CD4-positive, alpha-beta memory T cell (primary cell): Measurements from ENCODE around the gene CTRB2. TPM values are rescaled to one million over a fixed set of nuclear protein-coding genes. Genes with fewer than 3 reads are reported as not detected.
"Not testable (repeated sequence)": the region's sequence is repeated elsewhere in the genome, so short reads cannot be mapped to it uniquely, and the experiment has no call there.

Source experiments
- CTCF ChIA-PET: fragments of 350-600 bp; sonication (Branson Sonifier 250); formaldehyde crosslinking; loops from one replicate; lab custom pipeline; 2021; ENCODE audit warnings: inconsistent platforms; ENCODE audit not compliant: partially characterized antibody; lab: Charles Lee
- POLR2A ChIA-PET: fragments of 350-600 bp; sonication (Branson Sonifier 250); formaldehyde crosslinking; loops from one replicate; lab custom pipeline; 2021; ENCODE audit not compliant: partially characterized antibody; lab: Charles Lee
- DNase-seq, 5 donors: peaks; one replicate each; pipeline versions ENCODE4 v3.0.0 to v3.0.0-alpha.2; 2020 to 2022; ENCODE audit warnings: mixed read lengths in 1 of 5
- H3K27ac ChIP-seq: one replicate; pipeline ENCODE4 v1.7.0; 2013; ENCODE audit warnings: low read depth, low read length
- H3K27me3 ChIP-seq: 2 replicates; pipeline ENCODE4 v1.7.0; 2013; ENCODE audit warnings: mild to moderate bottlenecking, low read length, moderate library complexity; ENCODE audit not compliant: insufficient read depth
- H3K36me3 ChIP-seq: 2 replicates; pipeline ENCODE4 v1.7.0; 2013; ENCODE audit warnings: mild to moderate bottlenecking, low read length, moderate library complexity; ENCODE audit not compliant: insufficient read depth
- H3K4me1 ChIP-seq: 2 replicates; pipeline ENCODE4 v1.7.0; 2013; ENCODE audit warnings: mild to moderate bottlenecking, low read length, moderate library complexity; ENCODE audit not compliant: insufficient read depth
- H3K4me3 ChIP-seq, 2 donors: one replicate each; pipeline ENCODE4 v1.7.0; 2013; ENCODE audit warnings: low read length in 2 of 2, mild to moderate bottlenecking in 1 of 2
- H3K9me3 ChIP-seq, 2 donors: one replicate each; pipeline ENCODE4 v1.7.0; 2013; ENCODE audit warnings: low read length in 2 of 2, control low read depth in 1 of 2; ENCODE audit not compliant: control insufficient read depth in 1 of 2
- H3K27ac Mint-ChIP-seq, 7 donors: one replicate each; pipeline ENCODE4 v1.8.0; 2020 to 2021; ENCODE audit warnings: mixed read lengths in 7 of 7, mild to moderate bottlenecking in 6 of 7, inconsistent platforms in 3 of 7, moderate library complexity in 3 of 7
- H3K27me3 Mint-ChIP-seq, 2 donors: one replicate each; pipeline ENCODE4 v1.8.0; 2020 to 2021; ENCODE audit warnings: mixed read lengths in 2 of 2
- H3K36me3 Mint-ChIP-seq, 2 donors: one replicate each; pipeline ENCODE4 v1.8.0; 2020 to 2021; ENCODE audit warnings: mixed read lengths in 2 of 2, inconsistent platforms in 1 of 2, mild to moderate bottlenecking in 1 of 2
- H3K4me1 Mint-ChIP-seq, 4 donors: one replicate each; pipeline ENCODE4 v1.8.0; 2020 to 2021; ENCODE audit warnings: mixed read lengths in 4 of 4, mild to moderate bottlenecking in 1 of 4
- H3K4me3 Mint-ChIP-seq, 8 donors: one replicate each; pipeline ENCODE4 v1.8.0; 2020 to 2021; ENCODE audit warnings: mixed read lengths in 8 of 8, mild to moderate bottlenecking in 7 of 8, moderate library complexity in 6 of 8, inconsistent platforms in 3 of 8
- H3K9me3 Mint-ChIP-seq, 8 donors: one replicate each; pipeline ENCODE4 v1.8.0; 2020 to 2021; ENCODE audit warnings: mixed read lengths in 8 of 8, mild to moderate bottlenecking in 5 of 8, inconsistent platforms in 3 of 8, moderate library complexity in 1 of 8
- intact Hi-C: fragments of 100-400 bp; cut with micrococcal nuclease; formaldehyde crosslinking; loops from one replicate; pipeline ENCODE4 v1.15.1; 2023
- polyA plus RNA-seq, 2 donors: library from polyadenylated mRNA; unstranded; fragments of 300-500 nt; fragmentation: Illumina TruSeq; gene quantifications; one replicate each; pipeline ENCODE4 v1.2.3, GENCODE V29; 2021
- total RNA-seq, 2 experiments: library from RNA; stranded (reverse); gene quantifications; one replicate each; pipeline ENCODE4 v1.2.3, GENCODE V29; 2021

Gene CTRB2
- total and polyA plus RNA-seq, 4 experiments from 2014 or later: not detected

DNA sequence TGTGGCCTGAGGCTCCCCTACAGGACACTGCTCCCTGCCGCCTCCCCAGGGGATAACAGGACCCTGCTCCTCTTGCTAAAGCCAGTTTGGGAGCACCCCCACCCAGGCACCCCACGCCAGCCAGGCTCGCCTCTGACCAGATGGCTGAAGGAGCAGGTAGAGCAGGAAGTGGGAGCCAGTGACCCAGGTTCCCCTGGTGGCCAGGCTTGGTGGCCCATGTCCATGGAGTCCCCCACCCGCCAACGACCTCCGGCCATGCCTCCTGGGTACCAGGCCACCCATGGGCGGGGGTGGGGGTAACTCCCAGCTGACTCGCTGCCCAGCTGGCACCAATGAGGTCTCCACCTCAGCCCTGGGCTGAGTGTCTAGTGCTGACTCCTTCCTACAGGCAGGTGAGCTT, 34.5 kb upstream of the CTRB2 start:
- no peak overlapping the region for H3K27ac ChIP-seq
- H3K4me3 ChIP-seq: no peak overlapping the region
- no peaks in the 10 kb centered on the region for H3K36me3 ChIP-seq
- DNase-seq: no peak
- no peaks in the 10 kb centered on the region for H3K27me3 Mint-ChIP-seq
- no peaks in the 10 kb centered on the region for H3K36me3 Mint-ChIP-seq
- no peaks in the 10 kb centered on the region for H3K9me3 ChIP-seq
- intact Hi-C loops: no loop called here
- ChIA-PET POLR2A (no interaction called here), CTCF (no interaction called here)
- no peaks in the 10 kb centered on the region for H3K27me3 ChIP-seq
- H3K4me1 ChIP-seq: no peaks in the 10 kb centered on the region
- no peaks in the 10 kb centered on the region for H3K9me3 Mint-ChIP-seq
- H3K27ac Mint-ChIP-seq: no peak overlapping the region
- no peak overlapping the region for H3K4me3 Mint-ChIP-seq
- H3K4me1 Mint-ChIP-seq: peaks cover 0 to 1% (median 0%) of the 10 kb centered on the region in 4 donors

DNA sequence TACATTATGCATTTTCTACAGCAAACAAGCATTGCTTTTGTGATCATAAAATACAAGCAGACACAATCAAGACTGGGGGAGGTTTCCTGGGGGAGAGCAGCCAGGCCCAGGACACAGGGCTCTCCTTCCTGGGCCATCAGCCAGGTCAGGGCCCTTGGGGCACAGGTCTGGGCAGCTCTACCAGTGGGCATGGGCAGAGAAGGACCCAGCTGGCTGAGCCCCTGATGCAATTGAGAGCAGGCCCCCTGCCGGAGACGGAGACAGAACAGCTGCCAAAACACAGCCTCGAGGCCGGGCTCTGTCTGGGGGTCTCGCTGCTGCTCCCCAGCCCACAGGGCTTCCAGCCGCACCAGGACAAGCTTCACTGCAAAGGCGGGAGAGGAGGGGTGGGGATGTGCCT, 33.7 kb upstream of the CTRB2 start:
- CTCF ChIA-PET, H3K9me3 Mint-ChIP-seq: not testable (repeated sequence)

DNA sequence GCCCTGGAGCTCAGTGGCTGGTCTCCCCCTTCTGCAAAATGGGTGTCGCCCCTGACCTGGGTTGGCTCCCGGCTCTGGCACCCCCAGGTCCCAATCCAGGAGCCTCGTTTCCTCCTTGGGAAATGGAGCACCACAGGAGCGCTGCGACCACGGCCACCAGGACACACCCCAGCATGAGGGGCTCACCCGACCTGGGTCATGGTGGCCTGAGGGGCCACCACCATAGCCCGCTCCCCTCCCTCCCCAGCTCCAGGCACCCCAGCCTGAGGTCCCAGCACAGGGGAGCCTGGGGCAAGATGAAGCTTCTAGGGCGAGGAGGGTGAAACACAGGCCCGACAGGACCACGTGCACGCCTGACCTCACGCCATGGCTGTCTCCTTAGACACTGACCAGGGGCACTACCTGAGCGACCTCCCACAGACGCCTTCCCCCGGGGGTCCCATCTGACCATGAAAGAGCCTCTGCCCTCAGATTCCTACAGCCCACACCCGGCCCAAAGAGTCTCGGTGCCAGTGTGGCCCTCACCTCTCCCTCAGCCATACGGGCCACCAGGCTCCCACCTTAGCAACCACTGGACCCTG, 32.7 kb upstream of the CTRB2 start:
- intact Hi-C loops: no loop called here
- peak overlapping the region in 1 of 7 donors; percentile 64 for H3K27ac Mint-ChIP-seq
- ChIA-PET POLR2A (no interaction called here), CTCF (no interaction called here)
- no peaks in the 10 kb centered on the region for H3K9me3 Mint-ChIP-seq
- no peak for DNase-seq
- Histone ChIP-seq H3K27ac (no peak overlapping the region), H3K4me3 (no peak overlapping the region), H3K9me3 (no peaks in the 10 kb centered on the region), H3K36me3 (no peaks in the 10 kb centered on the region), H3K4me1 (no peaks in the 10 kb centered on the region), H3K27me3 (no peaks in the 10 kb centered on the region)
- H3K4me1 Mint-ChIP-seq: peaks cover 0 to 4% (median 0%) of the 10 kb centered on the region in 4 donors
- H3K4me3 Mint-ChIP-seq: no peak overlapping the region
- H3K27me3 Mint-ChIP-seq: no peaks in the 10 kb centered on the region
- H3K36me3 Mint-ChIP-seq: no peaks in the 10 kb centered on the region

More for the DNA sequence above, 33.7 kb upstream of the CTRB2 start:
- H3K4me3 ChIP-seq, H3K4me1 Mint-ChIP-seq, H3K9me3 ChIP-seq, H3K27ac Mint-ChIP-seq, H3K36me3 Mint-ChIP-seq, POLR2A ChIA-PET, H3K27ac ChIP-seq, H3K36me3 ChIP-seq, intact Hi-C loops, H3K27me3 Mint-ChIP-seq, H3K4me1 ChIP-seq, H3K27me3 ChIP-seq, H3K4me3 Mint-ChIP-seq, DNase-seq: not testable (repeated sequence)

DNA sequence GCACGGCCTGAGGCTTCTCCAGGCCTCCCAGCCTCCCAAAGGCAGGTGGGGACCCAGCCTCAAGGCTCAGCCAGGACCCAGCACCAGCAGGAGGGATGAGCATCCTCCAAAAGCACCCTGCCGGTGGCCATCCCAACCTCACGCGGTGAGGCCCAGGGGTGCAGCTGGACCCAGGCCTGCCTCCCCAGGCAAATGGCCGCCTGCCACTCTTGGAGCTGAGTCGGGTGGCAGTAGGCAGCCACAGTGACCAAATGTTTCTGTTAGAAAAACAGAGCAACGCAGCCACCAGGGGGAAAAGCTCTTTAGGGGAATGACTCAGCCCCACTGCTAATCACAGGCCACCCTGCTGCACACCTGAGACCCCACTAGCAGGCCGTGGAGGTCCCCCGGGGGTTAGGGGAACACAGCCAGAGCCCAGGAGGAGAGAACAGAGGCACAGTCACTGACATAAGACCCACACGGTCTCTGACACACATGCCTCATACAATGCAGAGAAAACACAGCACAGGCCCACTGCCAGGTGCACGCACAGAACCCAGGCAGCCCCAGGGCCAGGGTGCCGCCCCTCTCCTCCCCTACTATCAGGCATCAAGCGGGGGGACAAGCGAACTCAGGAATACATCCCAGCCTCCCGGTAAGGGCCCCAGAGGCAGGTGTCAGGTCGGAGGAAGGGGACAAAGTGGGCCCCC, 32.0 kb upstream of the CTRB2 start:
- POLR2A ChIA-PET: no interaction called here

DNA sequence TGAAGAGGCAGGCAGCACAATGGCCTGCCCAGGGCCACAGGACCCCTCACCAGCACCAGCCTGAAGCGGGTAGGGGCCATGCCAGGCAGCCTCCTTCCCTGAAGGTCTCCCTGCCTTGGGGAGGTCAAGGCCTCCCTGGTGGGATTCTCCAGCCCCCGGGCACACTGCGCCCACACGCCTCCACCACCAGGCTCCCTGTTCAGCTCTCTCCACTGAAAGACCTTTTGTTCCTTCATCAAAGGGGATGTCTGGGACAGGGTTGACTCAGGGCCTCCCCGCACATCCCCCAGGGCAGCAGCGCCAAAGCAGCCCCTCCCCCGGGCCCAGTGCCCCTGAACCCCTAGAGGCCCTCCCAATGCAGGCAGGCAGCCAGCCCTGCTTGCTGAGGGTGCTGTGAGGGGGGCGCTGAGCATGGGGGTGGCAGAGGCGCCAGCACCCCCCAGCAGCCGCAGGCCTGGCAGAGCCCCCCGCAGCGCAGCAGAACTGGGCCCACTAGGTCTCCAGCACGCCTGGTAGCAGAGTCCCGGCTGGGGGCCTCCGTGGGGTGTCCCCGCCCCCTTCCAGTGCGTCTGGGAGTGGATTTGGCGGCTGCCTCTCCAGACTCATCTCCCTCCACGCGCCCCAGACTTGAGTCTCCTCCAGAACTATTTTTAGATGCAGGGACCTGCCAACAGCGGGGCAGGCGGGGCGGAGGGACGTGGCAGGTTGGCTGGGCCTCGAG, 31.3 kb upstream of the CTRB2 start:
- Histone ChIP-seq H3K9me3 (no peaks in the 10 kb centered on the region), H3K27ac (no peak overlapping the region), H3K36me3 (no peaks in the 10 kb centered on the region), H3K27me3 (no peaks in the 10 kb centered on the region), H3K4me3 (no peak overlapping the region), H3K4me1 (peaks cover 6% of the 10 kb centered on the region)
- H3K27ac Mint-ChIP-seq: no peak overlapping the region
- intact Hi-C loops: no loop called here
- no peak overlapping the region for H3K4me3 Mint-ChIP-seq
- H3K27me3 Mint-ChIP-seq: no peaks in the 10 kb centered on the region
- CTCF ChIA-PET: interaction anchor here (7.9 kb wide), 1 partner anchor 144 kb away, joined by 296 read pairs; no protein-coding TSS in a partner anchor
- POLR2A ChIA-PET: no interaction called here
- H3K9me3 Mint-ChIP-seq: no peaks in the 10 kb centered on the region
- DNase-seq: no peak
- H3K36me3 Mint-ChIP-seq: no peaks in the 10 kb centered on the region
- peaks cover 0 to 5% (median 2%) of the 10 kb centered on the region in 4 donors for H3K4me1 Mint-ChIP-seq

More for the DNA sequence above, 32.0 kb upstream of the CTRB2 start:
- CTCF ChIA-PET: no interaction called here
- no peaks in the 10 kb centered on the region for H3K9me3 Mint-ChIP-seq
- Histone ChIP-seq H3K4me3 (no peak overlapping the region), H3K27me3 (no peaks in the 10 kb centered on the region), H3K9me3 (no peaks in the 10 kb centered on the region), H3K4me1 (peaks cover 2% of the 10 kb centered on the region), H3K27ac (no peak overlapping the region), H3K36me3 (no peaks in the 10 kb centered on the region)
- intact Hi-C loops: no loop called here
- H3K4me1 Mint-ChIP-seq: peaks cover 0 to 2% (median 1%) of the 10 kb centered on the region in 4 donors
- DNase-seq: no peak
- no peaks in the 10 kb centered on the region for H3K36me3 Mint-ChIP-seq
- no peaks in the 10 kb centered on the region for H3K27me3 Mint-ChIP-seq
- H3K27ac Mint-ChIP-seq: no peak overlapping the region
- no peak overlapping the region for H3K4me3 Mint-ChIP-seq

DNA sequence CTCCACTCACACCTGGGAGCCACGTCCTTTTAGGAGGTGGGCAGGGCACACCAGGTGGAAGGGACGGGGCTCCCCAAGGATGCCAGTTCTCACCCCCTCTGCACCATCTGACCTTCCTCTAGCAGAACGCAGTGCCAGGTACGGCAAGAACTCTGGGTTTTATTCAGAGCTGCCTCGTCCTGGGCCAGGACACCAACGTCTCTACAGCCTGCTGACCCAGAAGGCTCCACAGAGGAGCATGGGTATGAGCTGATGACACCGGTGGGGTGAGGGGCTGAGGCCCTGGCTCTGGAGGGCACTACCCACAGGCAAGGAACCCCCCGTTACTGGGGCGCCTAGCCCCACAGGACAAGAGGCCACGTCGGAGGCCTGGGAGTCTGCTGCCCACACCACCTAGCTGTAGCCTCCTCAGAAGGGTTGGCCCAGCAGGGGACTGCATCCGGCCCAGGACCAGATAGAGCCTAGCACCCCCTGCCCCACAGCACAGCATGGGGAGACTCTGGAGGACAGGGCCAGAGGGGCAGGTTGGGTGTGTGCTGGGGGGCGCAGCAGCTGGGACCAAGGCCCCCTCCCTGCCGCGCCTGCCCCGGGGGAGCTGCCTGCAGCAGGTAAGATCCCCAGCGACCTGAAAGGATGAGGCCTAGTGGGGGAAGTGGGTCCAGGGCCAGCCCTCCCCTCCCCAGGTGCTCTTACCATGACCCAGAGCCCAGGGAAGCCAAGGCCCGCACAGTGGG, 30.6 kb upstream of the CTRB2 start:
- no peak overlapping the region for H3K4me3 Mint-ChIP-seq
- Histone ChIP-seq H3K36me3 (no peaks in the 10 kb centered on the region), H3K27me3 (no peaks in the 10 kb centered on the region), H3K4me1 (peaks cover 6% of the 10 kb centered on the region), H3K27ac (no peak overlapping the region), H3K4me3 (no peak overlapping the region), H3K9me3 (no peaks in the 10 kb centered on the region)
- ChIA-PET CTCF (interaction anchor here (7.9 kb wide), 1 partner anchor 145 kb away, joined by 296 read pairs; no protein-coding TSS in a partner anchor), POLR2A (no interaction called here)
- no peak overlapping the region for H3K27ac Mint-ChIP-seq
- H3K27me3 Mint-ChIP-seq: no peaks in the 10 kb centered on the region
- intact Hi-C loops: no loop called here
- H3K9me3 Mint-ChIP-seq: no peaks in the 10 kb centered on the region
- H3K4me1 Mint-ChIP-seq: peaks cover 0 to 5% (median 2%) of the 10 kb centered on the region in 4 donors
- H3K36me3 Mint-ChIP-seq: no peaks in the 10 kb centered on the region
- no peak for DNase-seq
